Muscle of leg (tissue), 11 donors: ENCODE measurements around the gene PLSCR4. TPM values are rescaled to one million over a fixed set of nuclear protein-coding genes. Genes with fewer than 3 reads are reported as not detected.

Source experiments
- DNase-seq: peaks from one replicate; pipeline ENCODE4 v3.0.0; 2013
- H3K27ac ChIP-seq: one replicate; pipeline ENCODE4 v1.5.1; 2013; ENCODE audit warnings: mild to moderate bottlenecking, low read length, control low read depth
- H3K27me3 ChIP-seq: one replicate; pipeline ENCODE4 v1.6.1; 2013; ENCODE audit warnings: low read length; ENCODE audit not compliant: control insufficient read depth, insufficient read depth
- H3K36me3 ChIP-seq: one replicate; pipeline ENCODE4 v1.6.1; 2013; ENCODE audit warnings: low read length; ENCODE audit not compliant: control insufficient read depth, insufficient read depth
- H3K4me1 ChIP-seq: one replicate; pipeline ENCODE4 v1.6.1; 2013; ENCODE audit warnings: low read length; ENCODE audit not compliant: control insufficient read depth, insufficient read depth
- H3K4me3 ChIP-seq: one replicate; pipeline ENCODE4 v1.5.1; 2013; ENCODE audit warnings: low read length, control low read depth
- H3K9me3 ChIP-seq: replicated peaks from 2 replicates; pipeline ENCODE4 v1.6.1; 2013; ENCODE audit warnings: low read depth, low read length; ENCODE audit not compliant: control insufficient read depth
- WGBS: methylation state at CpG from one replicate; pipeline ENCODE4 v1.1.5; 2013; ENCODE audit warnings: missing lambda C conversion rate; ENCODE audit not compliant: insufficient coverage; 5-methylcytosine and 5-hydroxymethylcytosine counted together
- polyA plus RNA-seq, 8 donors: library from polyadenylated mRNA; unstranded; fragments of 120-200 nt; gene quantifications; one replicate each; pipeline versions ENCODE4 v1.2.1 to v1.2.3, GENCODE V29; 2013; ENCODE audit warnings: inconsistent platforms in 1 of 8, low replicate concordance in 1 of 8; ENCODE audit not compliant: insufficient read length in 8 of 8, insufficient read depth in 1 of 8
- total RNA-seq: library from RNA; stranded (reverse); fragments of 120-200 nt; gene quantifications from one replicate; pipeline ENCODE4 v1.2.4, GENCODE V29; 2013

PLSCR4 gene
- total and polyA plus RNA-seq, 9 donors = 10.9 to 26.2 (median 15.3) TPM

- H3K27ac ChIP-seq = no peak overlapping the region
- 82% methylated on average over 6 of the region's 9 CpGs for WGBS
- H3K36me3 ChIP-seq = no peaks in the 10 kb centered on the region
- no peaks in the 10 kb centered on the region for H3K27me3 ChIP-seq
- DNase-seq = no peak
- no peak overlapping the region for H3K4me3 ChIP-seq
- no peaks in the 10 kb centered on the region for H3K9me3 ChIP-seq
- H3K4me1 ChIP-seq = no peaks in the 10 kb centered on the region
Observed at GRCh38 chr3:146222204-146223046, 28.5 kb downstream of the PLSCR4 start.

GRCh38 chr3:146221276-146221675 is 29.6 kb downstream of the PLSCR4 start:
- Histone ChIP-seq H3K4me1 (no peaks in the 10 kb centered on the region), H3K4me3 (no peak overlapping the region), H3K27me3 (no peaks in the 10 kb centered on the region), H3K36me3 (no peaks in the 10 kb centered on the region), H3K27ac (no peak overlapping the region), H3K9me3 (no peaks in the 10 kb centered on the region)
- no peak for DNase-seq

GRCh38 chr3:146218880-146219866 is 31.7 kb downstream of the PLSCR4 start:
- Histone ChIP-seq H3K27ac (no peak overlapping the region), H3K27me3 (no peaks in the 10 kb centered on the region), H3K4me3 (no peak overlapping the region), H3K4me1 (no peaks in the 10 kb centered on the region), H3K9me3 (no peaks in the 10 kb centered on the region), H3K36me3 (no peaks in the 10 kb centered on the region)
- WGBS = 100% methylated on average over 1 of the region's 13 CpGs
- peak; percentile 46 for DNase-seq

DNA sequence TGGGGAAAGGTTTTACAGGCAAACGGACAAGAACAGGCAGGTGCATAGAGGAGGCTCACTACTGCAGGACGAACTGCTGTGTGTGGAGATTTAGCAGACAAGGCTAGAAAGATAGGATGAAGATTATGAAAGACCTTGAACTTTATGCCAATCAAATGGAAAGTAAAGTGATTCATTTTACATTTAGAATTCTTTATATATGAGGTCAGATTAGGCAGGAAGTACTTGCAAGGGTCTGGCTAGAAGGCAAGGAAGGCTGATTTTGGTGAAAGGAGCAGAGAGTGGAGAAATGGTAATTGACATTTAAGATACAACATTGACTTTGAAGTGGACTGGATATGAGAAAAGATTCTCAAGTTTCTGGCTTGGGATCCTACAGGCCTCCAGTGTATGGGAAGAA is 33.6 kb downstream of the PLSCR4 start:
- Histone ChIP-seq H3K4me3 (no peak overlapping the region), H3K36me3 (no peaks in the 10 kb centered on the region), H3K27me3 (no peaks in the 10 kb centered on the region), H3K9me3 (no peaks in the 10 kb centered on the region), H3K4me1 (no peaks in the 10 kb centered on the region), H3K27ac (no peak overlapping the region)
- 93% methylated on average over 2 of the region's 2 CpGs for WGBS
- no peak for DNase-seq

DNA sequence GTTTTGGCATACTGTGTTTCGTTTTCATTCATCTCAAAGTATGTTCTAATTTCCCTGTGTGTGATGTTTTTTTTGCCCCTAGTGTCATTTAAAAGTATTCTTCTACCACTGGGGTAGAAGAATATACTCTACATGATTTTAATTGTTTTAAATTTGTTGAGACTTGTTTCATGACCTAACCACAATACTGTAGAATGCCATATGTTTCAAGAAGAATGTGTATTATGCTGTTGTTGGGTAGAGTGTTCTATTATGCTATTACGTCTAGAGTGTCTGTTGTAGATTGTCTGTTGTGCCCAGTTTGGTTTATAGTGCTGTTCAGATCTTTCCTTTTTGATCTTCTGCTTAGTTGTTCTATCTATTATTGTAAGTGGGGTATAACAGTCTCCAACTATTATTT is 36.4 kb downstream of the PLSCR4 start:
- DNase-seq = no peak
- no peaks in the 10 kb centered on the region for H3K4me1 ChIP-seq
- WGBS = no CpG with 5 or more reads among the region's 2 CpGs
- no peak overlapping the region for H3K27ac ChIP-seq
- no peaks in the 10 kb centered on the region for H3K36me3 ChIP-seq
- no peak overlapping the region for H3K4me3 ChIP-seq
- no peaks in the 10 kb centered on the region for H3K9me3 ChIP-seq
- H3K27me3 ChIP-seq = no peaks in the 10 kb centered on the region

GRCh38 chr3:146209371-146209770 is 41.5 kb downstream of the PLSCR4 start:
- DNase-seq = no peak
- Histone ChIP-seq H3K27me3 (no peaks in the 10 kb centered on the region), H3K36me3 (no peaks in the 10 kb centered on the region), H3K9me3 (no peaks in the 10 kb centered on the region), H3K27ac (no peak overlapping the region), H3K4me3 (no peak overlapping the region), H3K4me1 (no peaks in the 10 kb centered on the region)

DNA sequence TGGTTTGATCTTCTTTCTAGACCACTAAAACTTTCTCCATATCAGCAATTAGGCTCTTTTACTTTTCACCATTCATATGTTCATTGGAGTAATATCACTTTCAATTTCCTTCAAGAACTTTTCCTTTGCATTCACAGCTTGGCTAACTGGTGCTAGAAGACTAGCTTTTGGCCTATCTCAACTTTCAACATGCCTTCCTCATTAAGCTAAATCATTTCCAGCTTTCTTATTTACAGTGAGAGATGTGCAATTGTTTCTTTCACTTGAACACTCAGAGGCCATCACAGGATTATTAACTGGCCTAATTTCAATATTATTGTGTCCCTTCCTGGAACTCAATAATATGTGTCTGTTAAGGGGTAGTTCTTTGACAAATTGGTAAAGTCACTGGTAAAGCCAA is 47.1 kb downstream of the PLSCR4 start:
- Histone ChIP-seq H3K27me3 (no peaks in the 10 kb centered on the region), H3K36me3 (no peaks in the 10 kb centered on the region), H3K4me1 (no peaks in the 10 kb centered on the region), H3K9me3 (no peaks in the 10 kb centered on the region), H3K27ac (no peak overlapping the region), H3K4me3 (no peak overlapping the region)
- peak; percentile 66 for DNase-seq

GRCh38 chr3:146200461-146201220 is 50.3 kb downstream of the PLSCR4 start:
- Histone ChIP-seq H3K4me3 (no peak overlapping the region), H3K36me3 (no peaks in the 10 kb centered on the region), H3K9me3 (no peaks in the 10 kb centered on the region), H3K27me3 (no peaks in the 10 kb centered on the region), H3K27ac (no peak overlapping the region), H3K4me1 (no peaks in the 10 kb centered on the region)
- WGBS = no CpG with 5 or more reads among the region's 2 CpGs
- no peak for DNase-seq

DNA sequence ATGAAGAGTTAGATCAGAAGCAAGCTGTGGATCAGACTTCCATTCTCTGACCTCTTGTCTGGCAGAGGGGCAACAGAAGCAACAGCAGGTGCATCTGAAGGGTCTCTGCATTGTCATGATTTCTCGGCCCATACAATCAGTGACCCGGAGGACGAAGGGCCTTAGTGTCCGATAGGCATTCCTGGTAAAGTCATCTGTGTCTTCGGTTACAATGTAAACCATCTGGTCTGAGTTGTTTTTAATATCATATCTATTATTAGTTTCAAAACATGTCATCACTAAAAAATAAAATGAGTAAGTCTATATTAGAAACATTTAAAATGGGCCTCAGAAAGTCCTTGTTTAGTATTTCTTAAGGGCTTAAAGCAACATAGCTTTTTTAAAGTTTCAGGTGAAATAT is 51.1 kb downstream of the PLSCR4 start:
- H3K27me3 ChIP-seq = no peaks in the 10 kb centered on the region
- H3K27ac ChIP-seq = no peak overlapping the region
- no peaks in the 10 kb centered on the region for H3K4me1 ChIP-seq
- no peaks in the 10 kb centered on the region for H3K36me3 ChIP-seq
- H3K4me3 ChIP-seq = no peak overlapping the region
- H3K9me3 ChIP-seq = no peaks in the 10 kb centered on the region
- no peak for DNase-seq
- no CpG with 5 or more reads among the region's 5 CpGs for WGBS

DNA sequence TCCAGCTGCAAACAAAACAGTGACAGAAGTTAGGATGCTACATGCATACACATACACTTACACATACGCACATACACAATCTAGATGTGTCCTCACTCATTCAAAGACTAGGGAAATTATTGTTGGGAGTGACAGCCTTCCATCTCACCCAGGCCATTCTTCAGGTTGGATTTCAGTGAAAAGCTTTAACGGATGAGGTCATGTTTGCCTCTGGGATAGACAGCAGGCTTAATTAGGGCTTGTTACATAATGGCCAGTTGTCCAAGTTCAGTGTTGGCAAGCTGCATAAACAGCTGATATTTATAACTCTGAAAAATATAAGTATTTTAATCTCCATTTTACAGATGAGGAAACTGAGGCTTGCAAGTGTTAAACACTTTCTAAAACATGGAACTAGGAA is 54.1 kb downstream of the PLSCR4 start:
- no peaks in the 10 kb centered on the region for H3K4me1 ChIP-seq
- H3K9me3 ChIP-seq = no peaks in the 10 kb centered on the region
- DNase-seq = no peak
- WGBS = no CpG with 5 or more reads among the region's 2 CpGs
- H3K4me3 ChIP-seq = no peak overlapping the region
- H3K36me3 ChIP-seq = no peaks in the 10 kb centered on the region
- H3K27me3 ChIP-seq = no peaks in the 10 kb centered on the region
- H3K27ac ChIP-seq = no peak overlapping the region
